Osteocyte (in vitro differentiated cells): ENCODE results near the gene PABPN1. TPM values are rescaled to one million over a fixed set of nuclear protein-coding genes. Genes with fewer than 3 reads are reported as not detected.

ENCODE experiments used
- DNase-seq: peaks from one replicate; pipeline ENCODE4 v3.0.0; 2021; ENCODE audit warnings: mixed read lengths; ENCODE audit not compliant: unreplicated experiment; ENCODE audit errors: extremely low spot score
- H3K27ac Mint-ChIP-seq: one replicate; pipeline ENCODE4 v1.8.0; 2021; ENCODE audit warnings: mild to moderate bottlenecking, mixed read lengths; ENCODE audit not compliant: unreplicated experiment
- H3K27me3 Mint-ChIP-seq: one replicate; pipeline ENCODE4 v1.8.0; 2021; ENCODE audit warnings: mixed read lengths; ENCODE audit not compliant: unreplicated experiment
- H3K36me3 Mint-ChIP-seq: one replicate; pipeline ENCODE4 v1.8.0; 2021; ENCODE audit warnings: mixed read lengths; ENCODE audit not compliant: unreplicated experiment
- H3K4me1 Mint-ChIP-seq: one replicate; pipeline ENCODE4 v1.8.0; 2021; ENCODE audit warnings: mixed read lengths; ENCODE audit not compliant: unreplicated experiment
- H3K4me3 Mint-ChIP-seq: one replicate; pipeline ENCODE4 v1.8.0; 2021; ENCODE audit warnings: mild to moderate bottlenecking, moderate library complexity, mixed read lengths; ENCODE audit not compliant: unreplicated experiment
- H3K9me3 Mint-ChIP-seq: one replicate; pipeline ENCODE4 v1.8.0; 2021; ENCODE audit warnings: mixed read lengths; ENCODE audit not compliant: unreplicated experiment
- CTCF ChIP-seq: fragments of 200-600 bp; sonication (generic); IDR thresholded peaks from 2 replicates; pipeline ENCODE4 v1.5.0; 2021; ENCODE audit warnings: antibody characterized with exemption, mild to moderate bottlenecking, moderate library complexity
- total RNA-seq: library from RNA; stranded (reverse); gene quantifications from 2 replicates; pipeline ENCODE4 v1.2.1, GENCODE V29; 2021

Gene PABPN1
- total RNA-seq, 1 donor from 2014 or later: 175 TPM

DNA sequence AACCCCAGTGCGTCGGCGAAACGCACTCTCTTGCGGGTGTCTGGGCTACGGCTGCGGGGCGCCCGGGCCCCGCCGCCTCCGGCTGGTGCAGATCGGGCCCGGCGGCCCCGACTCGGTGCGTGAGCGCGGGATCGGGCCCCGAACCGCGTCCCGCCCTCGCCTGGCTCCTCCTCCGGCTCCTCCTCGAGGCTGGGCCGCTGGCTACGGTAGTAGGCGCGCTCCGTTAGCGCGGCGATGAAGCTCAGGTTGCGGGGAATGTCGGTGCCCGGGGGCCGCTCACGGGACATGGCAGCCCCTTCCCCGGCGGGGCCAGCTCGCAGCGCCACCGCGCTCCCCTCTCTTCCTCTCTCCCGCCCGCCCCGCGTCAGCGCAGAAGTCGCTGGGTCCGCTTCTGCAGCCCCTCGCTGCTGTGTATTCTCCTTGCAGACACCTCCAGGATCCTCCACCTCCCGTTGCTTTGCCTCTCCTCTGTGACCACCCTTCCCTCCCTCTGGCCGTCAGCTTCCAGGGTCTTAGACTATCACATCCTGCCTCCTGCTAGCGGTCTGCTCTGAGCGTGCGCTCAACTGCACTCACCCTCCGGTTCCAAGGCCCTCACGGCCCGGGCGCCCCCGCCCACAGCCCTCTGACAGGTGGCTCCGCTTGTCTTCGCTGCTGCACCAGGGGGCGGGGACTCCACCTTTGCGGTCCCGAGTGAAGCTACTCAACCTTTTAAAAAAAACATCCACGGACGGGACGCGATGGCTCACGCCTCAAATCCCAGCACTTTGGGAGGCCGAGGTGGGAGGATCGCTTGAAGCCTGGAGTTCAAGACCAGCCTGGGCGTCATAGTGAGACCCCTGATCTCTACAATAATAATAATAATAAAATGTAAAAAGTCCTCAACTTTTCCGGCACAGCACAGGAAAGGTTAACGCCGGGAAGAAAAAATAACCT is 18.7 kb upstream of the PABPN1 start, which contains the start of gene PPP1R3E:
Gene PPP1R3E (minus strand): TSS at position 570 of the 936 bp plus-strand sequence. CDS start 283 bp downstream, at position 287.
- DNase-seq: no peak
- no peaks in the 10 kb centered on the region for H3K27me3 Mint-ChIP-seq
- no peaks in the 10 kb centered on the region for H3K9me3 Mint-ChIP-seq
- peak within 1 kb of the TSS; percentile 94 for H3K4me3 Mint-ChIP-seq
- no peaks in the 10 kb centered on the region for H3K36me3 Mint-ChIP-seq
- TF ChIP-seq CTCF: no peak
- H3K27ac Mint-ChIP-seq: peak within 1 kb of the TSS; percentile 98
- H3K4me1 Mint-ChIP-seq: peaks cover 36% of the 10 kb centered on the region

GRCh38 chr14:23306412-23307145 is 14.7 kb upstream of the PABPN1 start, which contains the start of gene BCL2L2:
TSS of gene BCL2L2 (plus strand) at chr14:23306833. CDS start at chr14:23307768, 935 bp downstream.
- H3K4me1 Mint-ChIP-seq: peaks cover 43% of the 10 kb centered on the region
- H3K9me3 Mint-ChIP-seq: no peaks in the 10 kb centered on the region
- peak; percentile 94 for DNase-seq

GRCh38 chr14:23307146-23307530 is 14.1 kb upstream of the PABPN1 start:
- TF ChIP-seq CTCF: no peak
- H3K4me3 Mint-ChIP-seq: peak overlapping the region; percentile 98
- peak overlapping the region; percentile 95 for H3K27ac Mint-ChIP-seq
- H3K27me3 Mint-ChIP-seq: no peaks in the 10 kb centered on the region
- DNase-seq: no peak
- H3K36me3 Mint-ChIP-seq: peaks cover 12% of the 10 kb centered on the region
- peaks cover 43% of the 10 kb centered on the region for H3K4me1 Mint-ChIP-seq
- H3K9me3 Mint-ChIP-seq: no peaks in the 10 kb centered on the region

More at GRCh38 chr14:23306412-23307145, 14.7 kb upstream of the PABPN1 start, which contains the start of gene BCL2L2:
- TF ChIP-seq CTCF: no peak
- Mint-ChIP-seq H3K27ac (peak within 1 kb of the TSS; percentile 95), H3K36me3 (peaks cover 12% of the 10 kb centered on the region), H3K27me3 (no peaks in the 10 kb centered on the region), H3K4me3 (peak within 1 kb of the TSS; percentile 98)

DNA sequence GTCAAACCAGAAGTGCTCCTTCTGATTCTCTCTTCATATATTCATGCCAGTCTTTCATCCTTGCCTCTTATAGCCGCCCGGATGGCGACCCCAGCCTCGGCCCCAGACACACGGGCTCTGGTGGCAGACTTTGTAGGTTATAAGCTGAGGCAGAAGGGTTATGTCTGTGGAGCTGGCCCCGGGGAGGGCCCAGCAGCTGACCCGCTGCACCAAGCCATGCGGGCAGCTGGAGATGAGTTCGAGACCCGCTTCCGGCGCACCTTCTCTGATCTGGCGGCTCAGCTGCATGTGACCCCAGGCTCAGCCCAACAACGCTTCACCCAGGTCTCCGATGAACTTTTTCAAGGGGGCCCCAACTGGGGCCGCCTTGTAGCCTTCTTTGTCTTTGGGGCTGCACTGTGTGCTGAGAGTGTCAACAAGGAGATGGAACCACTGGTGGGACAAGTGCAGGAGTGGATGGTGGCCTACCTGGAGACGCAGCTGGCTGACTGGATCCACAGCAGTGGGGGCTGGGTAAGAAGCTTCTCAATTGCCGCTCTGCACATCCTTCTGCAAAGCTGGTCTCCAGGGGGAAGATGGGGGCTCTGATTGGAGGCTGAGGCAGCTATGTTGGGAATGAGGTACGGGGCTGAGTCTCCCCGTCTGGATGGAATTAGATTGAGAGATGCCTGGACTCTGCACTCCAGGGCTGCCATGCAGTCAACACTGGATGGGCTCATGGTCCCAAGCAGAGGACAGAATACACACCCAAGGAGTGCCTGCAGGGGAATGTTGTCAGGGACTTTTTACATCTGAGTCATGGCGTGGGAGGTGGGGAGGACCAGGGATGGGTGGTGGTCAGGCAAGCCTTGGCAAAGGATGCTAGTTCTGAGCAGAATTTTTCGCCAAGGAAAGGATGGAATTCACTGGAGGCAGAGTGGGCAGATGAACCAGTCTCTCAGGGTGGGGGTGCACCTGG is 13.3 kb upstream of the PABPN1 start:
- Mint-ChIP-seq H3K4me3 (peak overlapping the region; percentile 98), H3K9me3 (no peaks in the 10 kb centered on the region), H3K27ac (peak overlapping the region; percentile 95), H3K4me1 (peaks cover 39% of the 10 kb centered on the region), H3K36me3 (peaks cover 17% of the 10 kb centered on the region), H3K27me3 (no peaks in the 10 kb centered on the region)
- TF ChIP-seq CTCF: no peak
- no peak for DNase-seq
